Inflammatory macrophage treated with lipopolysaccharide for 1 hour (primary cell): ENCODE data around the gene CPT1B.
A peak's percentile ranks its signal among the peaks of the same experiment; 100 is the strongest.

Experiments
- DNase-seq, 2 donors: peaks; one replicate each; pipeline ENCODE4 v3.0.0-alpha.2; 2020 to 2022

CPT1B gene

GRCh38 chr22:50584106-50585096 is 6.2 kb upstream of the CPT1B start:
- no peak for DNase-seq

DNA sequence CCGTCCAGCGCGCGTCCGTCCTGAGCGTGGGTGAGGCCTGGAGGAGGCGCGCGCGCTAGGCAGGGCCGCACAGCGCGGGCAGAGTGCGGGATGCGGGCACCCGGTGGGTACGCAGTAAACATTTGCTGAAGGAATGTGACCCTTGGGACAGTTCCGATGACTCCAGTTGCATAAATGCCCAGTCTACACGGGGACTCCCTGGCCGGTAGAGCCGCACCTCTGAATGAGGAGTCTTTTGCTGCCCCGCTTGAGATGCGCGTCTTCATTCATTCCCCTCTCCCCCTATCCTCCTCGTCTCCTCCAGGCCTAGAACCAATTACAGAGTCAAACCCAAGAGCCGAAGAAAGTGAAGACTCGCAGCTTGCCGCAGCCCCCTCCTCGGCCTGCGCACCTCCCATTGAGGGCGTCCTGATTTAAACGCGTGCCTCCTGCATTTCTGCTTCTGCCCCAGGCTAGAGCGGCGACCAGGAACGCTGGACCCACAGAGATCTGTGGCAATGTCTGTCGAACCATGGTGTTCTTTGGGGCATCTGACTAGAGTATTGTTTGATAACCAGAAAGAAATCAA is 5.2 kb upstream of the CPT1B start:
- no peak for DNase-seq

DNA sequence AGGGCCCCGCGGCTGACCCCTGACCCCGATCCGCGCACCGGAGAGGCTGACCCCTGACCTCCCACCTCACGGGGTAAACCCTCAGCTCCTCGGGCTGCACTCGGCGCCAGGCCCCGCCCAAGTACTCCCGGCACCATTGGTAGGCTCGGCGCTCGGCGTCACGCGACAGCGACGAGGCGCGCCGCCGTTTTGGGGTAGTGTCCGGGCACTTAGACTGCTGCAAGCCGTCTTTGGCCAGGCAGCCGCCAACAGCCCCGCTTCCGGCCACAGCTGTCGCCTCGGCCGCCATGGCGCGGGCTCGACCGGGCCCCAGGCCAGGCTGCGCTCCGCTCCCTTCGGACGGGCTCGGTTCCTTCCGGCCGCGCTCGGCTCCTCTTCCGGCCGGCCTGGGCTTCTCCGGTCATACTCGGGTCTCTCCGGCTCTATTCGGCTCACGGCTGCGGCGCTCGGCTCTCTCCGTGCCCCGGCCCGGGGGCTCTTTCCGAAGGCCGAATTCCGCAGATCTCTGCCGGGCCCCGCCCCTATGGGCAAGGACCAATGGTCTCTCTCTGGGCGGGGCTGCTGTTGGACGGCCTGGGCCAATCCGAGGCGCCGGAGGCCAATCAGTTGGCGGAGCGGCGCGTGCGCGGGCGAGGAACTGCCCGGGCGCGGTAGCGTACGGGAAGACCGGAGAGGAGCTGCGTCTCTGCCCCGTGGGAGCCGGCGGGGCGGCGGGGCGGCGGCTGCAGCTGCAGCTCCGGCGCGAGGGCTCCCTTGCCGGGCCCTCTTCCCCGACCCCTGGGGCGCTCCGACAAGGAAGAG is 4.5 kb upstream of the CPT1B start, which contains the start of gene CHKB:
Gene CHKB, minus strand, starts transcription at position 357 of the 801 bp plus-strand sequence. Its CDS starts 68 bp downstream, at position 289.
- DNase-seq = peak; percentile 98

DNA sequence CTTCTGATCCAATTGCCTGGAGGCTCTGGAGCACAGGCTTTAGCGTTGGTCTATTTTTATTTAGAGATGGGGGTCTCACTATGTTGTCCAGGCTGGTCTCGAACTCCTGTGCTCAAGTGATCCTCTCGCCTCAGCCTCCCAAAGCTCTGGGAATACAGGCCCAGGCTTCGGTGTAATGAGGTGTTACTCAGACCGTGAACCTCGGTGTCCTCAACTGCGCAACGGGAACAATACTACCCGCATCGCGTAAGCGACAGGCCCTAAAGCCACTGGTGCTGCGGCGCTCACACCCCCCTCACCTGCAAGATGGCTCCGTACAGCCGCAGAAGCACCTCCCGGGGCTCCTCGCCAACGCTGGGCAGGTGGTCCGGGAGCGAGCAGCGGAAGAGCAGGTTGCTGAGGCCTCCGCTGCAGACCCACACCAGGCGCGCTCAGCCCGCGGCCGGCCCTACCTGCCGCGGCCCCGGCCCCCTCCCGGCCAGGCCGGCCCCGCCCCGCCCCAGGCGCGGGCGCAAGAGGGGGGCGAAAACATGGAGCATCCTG is 3.8 kb upstream of the CPT1B start:
- DNase-seq = no peak

DNA sequence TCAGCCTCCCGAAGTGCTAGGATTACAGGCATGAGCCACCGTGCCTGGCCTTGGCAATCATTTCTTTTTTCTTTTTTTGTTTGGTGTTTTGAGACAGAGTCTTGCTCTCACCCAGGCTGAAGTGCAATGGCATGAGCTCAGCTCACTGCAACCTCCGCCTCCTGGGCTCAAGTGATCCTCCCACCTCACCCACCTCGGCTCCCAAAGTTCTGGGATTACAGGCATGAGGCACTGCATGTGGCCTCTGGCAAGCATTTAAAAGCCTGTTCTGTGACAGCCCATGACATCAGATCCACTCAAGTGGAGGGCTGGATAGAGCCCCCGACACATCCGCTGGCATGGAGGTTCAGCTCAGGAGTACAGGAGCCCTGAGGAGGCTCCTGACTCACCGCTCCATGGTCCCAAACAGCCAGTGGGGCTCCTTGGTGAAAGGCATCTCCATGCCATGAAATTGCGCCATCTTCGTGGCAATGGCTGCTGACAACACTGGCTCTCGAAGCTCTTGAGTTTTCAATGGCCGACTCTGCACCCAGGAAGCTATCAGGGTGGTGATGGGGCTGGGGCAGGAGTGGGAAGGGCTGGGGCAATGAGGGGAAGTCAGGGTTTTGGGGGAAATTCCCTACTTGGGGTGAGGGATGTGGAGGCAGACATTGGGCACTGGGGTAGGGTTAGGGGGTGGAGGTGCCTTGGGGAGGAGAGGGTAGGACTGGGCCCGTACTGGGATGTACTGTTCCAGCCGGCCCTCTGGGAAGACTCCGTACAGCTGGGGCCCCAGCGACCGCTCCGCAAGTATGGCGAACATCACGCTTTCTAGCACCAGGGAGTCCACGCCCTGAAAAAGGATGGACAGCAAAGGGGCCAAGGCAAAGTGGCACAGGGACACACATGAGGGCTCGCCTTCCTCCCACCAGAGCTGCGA is 3.1 kb upstream of the CPT1B start:
- DNase-seq = peak; percentile 78

DNA sequence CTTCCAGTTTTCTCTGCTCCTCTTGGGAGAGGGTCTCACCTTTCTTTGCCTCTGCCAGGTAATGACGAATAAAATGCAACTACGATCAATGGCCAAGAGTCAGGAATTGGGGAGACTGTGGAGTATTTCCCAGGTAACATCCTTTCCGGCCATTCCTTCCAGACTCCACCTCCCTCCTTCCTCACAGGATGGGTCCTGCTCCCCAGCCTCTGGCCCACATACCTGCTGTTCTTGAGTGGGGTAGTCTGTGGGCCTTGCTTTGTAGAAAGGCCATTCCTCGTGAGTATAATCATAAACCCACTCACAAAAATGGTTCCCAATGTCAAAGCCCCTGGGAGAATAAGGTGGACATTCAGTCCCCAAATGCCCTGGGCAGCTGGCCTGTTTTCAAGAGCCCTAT is 1.5 kb upstream of the CPT1B start:
- no peak for DNase-seq

GRCh38 chr22:50578776-50579310 is 616 bp upstream of the CPT1B start:
- no peak for DNase-seq

GRCh38 chr22:50577697-50577986 is 585 bp downstream of the CPT1B start:
- no peak for DNase-seq

DNA sequence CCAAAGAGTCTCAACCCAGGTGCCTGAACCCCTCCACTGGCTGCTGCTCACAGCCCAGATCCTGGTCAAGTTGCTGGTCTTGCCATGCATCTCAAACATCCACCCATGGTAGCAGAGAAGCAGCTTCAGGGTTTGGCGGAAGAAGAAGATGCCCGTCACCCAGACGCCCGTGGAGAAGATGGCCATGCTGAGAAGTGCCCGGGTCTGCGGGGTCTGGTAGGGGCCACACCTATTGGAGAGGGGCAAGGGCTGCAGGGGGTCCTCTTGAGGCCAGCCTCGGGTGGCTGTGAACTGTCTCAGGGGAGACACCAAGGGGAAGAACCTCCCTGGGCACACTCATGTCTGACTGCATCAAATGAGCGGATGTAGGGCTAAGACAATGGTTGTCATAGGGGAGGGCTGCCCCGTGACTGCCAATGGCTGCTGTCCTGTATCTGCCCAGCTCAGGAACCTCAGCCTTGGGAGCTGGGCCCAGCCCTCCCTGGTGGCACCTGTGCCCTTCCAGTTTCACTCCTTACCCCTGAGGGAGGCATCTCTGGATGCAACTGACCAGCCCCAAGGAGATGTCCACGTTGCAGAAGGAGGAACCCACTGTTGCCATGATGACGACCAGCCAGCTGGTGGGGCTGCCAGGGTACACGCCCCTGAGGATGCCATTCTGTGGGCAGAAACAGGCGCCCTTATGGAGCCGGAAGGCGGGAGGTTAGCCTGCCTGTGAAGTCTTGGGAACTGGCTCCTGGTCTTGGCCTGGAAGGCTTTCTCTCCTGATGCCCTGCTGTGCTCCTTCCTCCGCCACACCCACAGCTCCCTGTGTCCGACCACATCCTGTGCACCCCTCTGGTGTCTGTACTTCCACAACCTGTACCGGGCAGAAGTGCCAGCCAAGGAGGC is 1.2 kb downstream of the CPT1B start:
- DNase-seq = peak in 1 of 2 donors; percentile 14

DNA sequence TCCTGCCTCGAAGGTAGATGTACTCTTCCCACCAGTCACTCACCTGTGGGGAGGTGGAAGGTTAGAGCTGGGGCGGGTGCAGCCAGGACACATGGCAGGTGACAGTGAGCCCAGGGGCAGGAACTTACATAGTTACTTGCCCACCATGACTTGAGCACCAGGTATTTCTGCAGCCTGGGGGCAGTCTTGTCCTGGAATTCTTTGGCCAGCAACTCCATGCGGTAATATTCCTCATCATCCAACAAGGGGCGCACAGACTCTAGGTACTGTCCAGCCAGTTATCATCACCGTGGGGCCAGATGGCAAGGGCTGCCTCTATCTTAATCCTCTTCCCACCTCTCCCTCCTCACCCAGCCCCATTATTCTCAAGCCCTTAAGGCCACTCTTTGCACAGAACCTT is 2.2 kb downstream of the CPT1B start:
- DNase-seq = peak in 1 of 2 donors; percentile 8

GRCh38 chr22:50575426-50575941 is 2.7 kb downstream of the CPT1B start:
- DNase-seq = no peak

DNA sequence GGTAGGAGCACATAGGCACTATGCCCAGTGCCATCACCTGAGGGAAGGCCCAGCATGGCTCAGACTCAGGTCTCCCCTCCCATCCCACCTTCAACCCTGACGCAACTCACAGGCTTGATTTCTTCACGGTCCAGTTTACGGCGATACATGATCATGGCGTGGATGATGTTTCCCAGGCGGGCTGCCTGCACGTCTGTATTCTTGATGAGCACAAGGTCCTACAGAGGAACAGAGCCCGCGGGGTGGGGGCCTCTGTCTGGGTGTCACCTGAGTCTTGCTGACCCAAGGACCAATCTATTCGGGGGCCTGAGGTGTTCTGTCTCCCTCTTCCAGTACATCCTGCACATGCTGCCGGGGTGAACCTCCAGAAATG is 3.9 kb downstream of the CPT1B start:
- no peak for DNase-seq

- no peak for DNase-seq
Measured at GRCh38 chr22:50573491-50574382, 4.5 kb downstream of the CPT1B start.

GRCh38 chr22:50572965-50573364 is 5.3 kb downstream of the CPT1B start:
- DNase-seq = no peak

GRCh38 chr22:50571264-50572175 is 6.7 kb downstream of the CPT1B start:
- DNase-seq = no peak

DNA sequence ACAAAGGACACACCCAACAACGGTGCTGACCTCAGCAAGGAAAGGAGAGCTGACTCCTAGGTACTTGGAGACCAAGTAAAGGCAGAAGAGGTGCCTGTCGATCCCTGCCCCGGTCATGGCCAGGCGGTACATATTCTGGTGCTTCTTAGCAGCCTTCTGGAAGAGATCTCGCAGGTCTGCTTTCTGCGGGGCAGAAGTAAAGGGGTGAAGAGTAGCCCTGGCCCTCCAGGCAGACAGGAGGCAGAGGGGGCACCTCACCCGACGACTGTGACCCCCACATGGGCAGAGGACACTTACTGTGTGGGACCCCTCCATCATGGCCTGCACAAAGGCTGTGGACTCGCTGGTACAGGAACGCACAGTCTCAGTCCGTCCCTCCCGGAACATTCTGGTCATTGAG is 7.4 kb downstream of the CPT1B start:
- no peak for DNase-seq

GRCh38 chr22:50569896-50570535 is 8.2 kb downstream of the CPT1B start:
- DNase-seq = no peak

GRCh38 chr22:50569041-50569459 is 9.2 kb downstream of the CPT1B start:
- no peak for DNase-seq
